ENCODE results near the gene CNTN5. TPM values are rescaled to one million over a fixed set of nuclear protein-coding genes. Genes with fewer than 3 reads are reported as not detected.

CNTN5 gene
- total RNA-seq, 1 donor from 2014 or later = 3.2 TPM

- H3K27me3 Mint-ChIP-seq = no peaks in the 10 kb centered on the region
- no peak overlapping the region for H3K4me3 Mint-ChIP-seq
- no peak for TF ChIP-seq CTCF (conservative IDR thresholded peaks at IDR 0.05)
- H3K36me3 Mint-ChIP-seq = no peaks in the 10 kb centered on the region
- no peak for DNase-seq (ENCODE audit: extremely low spot score, unreplicated experiment)
- H3K4me1 Mint-ChIP-seq (ENCODE audit: unreplicated experiment) = peaks cover 4% of the 10 kb centered on the region
- H3K27ac Mint-ChIP-seq = no peak overlapping the region
- peaks cover 6% of the 10 kb centered on the region for H3K9me3 Mint-ChIP-seq
Observed at GRCh38 chr11:99934008-99934407, 913.3 kb downstream of the CNTN5 start.

GRCh38 chr11:99937330-99937729 lies 916.6 kb downstream of the CNTN5 start:
- Mint-ChIP-seq H3K4me3 (no peak overlapping the region), H3K27ac (no peak overlapping the region), H3K9me3 (no peaks in the 10 kb centered on the region), H3K27me3 (no peaks in the 10 kb centered on the region), H3K36me3 (no peaks in the 10 kb centered on the region), H3K4me1 (ENCODE audit: unreplicated experiment) (peaks cover 4% of the 10 kb centered on the region)
- TF ChIP-seq CTCF (conservative IDR thresholded peaks at IDR 0.05) = no peak
- no peak for DNase-seq (ENCODE audit: extremely low spot score, unreplicated experiment)

- H3K9me3 Mint-ChIP-seq = no peaks in the 10 kb centered on the region
- no peaks in the 10 kb centered on the region for H3K27me3 Mint-ChIP-seq
- H3K4me1 Mint-ChIP-seq (ENCODE audit: unreplicated experiment) = no peaks in the 10 kb centered on the region
- no peaks in the 10 kb centered on the region for H3K36me3 Mint-ChIP-seq
- DNase-seq (ENCODE audit: extremely low spot score, unreplicated experiment) = no peak
- TF ChIP-seq CTCF (conservative IDR thresholded peaks at IDR 0.05) = no peak
- H3K27ac Mint-ChIP-seq = no peak overlapping the region
- no peak overlapping the region for H3K4me3 Mint-ChIP-seq
Observed at GRCh38 chr11:99952816-99953215, 932.1 kb downstream of the CNTN5 start.

GRCh38 chr11:99960536-99960935 lies 939.8 kb downstream of the CNTN5 start:
- Mint-ChIP-seq H3K36me3 (no peaks in the 10 kb centered on the region), H3K4me1 (ENCODE audit: unreplicated experiment) (no peaks in the 10 kb centered on the region), H3K27ac (no peak overlapping the region), H3K9me3 (no peaks in the 10 kb centered on the region), H3K4me3 (no peak overlapping the region), H3K27me3 (no peaks in the 10 kb centered on the region)
- DNase-seq (ENCODE audit: extremely low spot score, unreplicated experiment) = no peak
- TF ChIP-seq CTCF (conservative IDR thresholded peaks at IDR 0.05) = no peak

GRCh38 chr11:99968336-99968735 lies 947.6 kb downstream of the CNTN5 start:
- TF ChIP-seq CTCF (conservative IDR thresholded peaks at IDR 0.05) = no peak
- H3K36me3 Mint-ChIP-seq = no peaks in the 10 kb centered on the region
- H3K27ac Mint-ChIP-seq = no peak overlapping the region
- no peaks in the 10 kb centered on the region for H3K9me3 Mint-ChIP-seq
- no peak for DNase-seq (ENCODE audit: extremely low spot score, unreplicated experiment)
- H3K4me1 Mint-ChIP-seq (ENCODE audit: unreplicated experiment) = no peaks in the 10 kb centered on the region
- H3K27me3 Mint-ChIP-seq = no peaks in the 10 kb centered on the region
- H3K4me3 Mint-ChIP-seq = no peak overlapping the region

GRCh38 chr11:99973993-99974392 lies 953.2 kb downstream of the CNTN5 start:
- no peak for TF ChIP-seq CTCF (conservative IDR thresholded peaks at IDR 0.05)
- Mint-ChIP-seq H3K4me1 (ENCODE audit: unreplicated experiment) (peaks cover 2% of the 10 kb centered on the region), H3K4me3 (no peak overlapping the region), H3K36me3 (no peaks in the 10 kb centered on the region), H3K27ac (no peak overlapping the region), H3K27me3 (no peaks in the 10 kb centered on the region), H3K9me3 (no peaks in the 10 kb centered on the region)
- no peak for DNase-seq (ENCODE audit: extremely low spot score, unreplicated experiment)
